MM.1S (cell line): ENCODE measurements around the gene ARMC9.

ENCODE experiments used
- DNase-seq: peaks from one replicate; pipeline ENCODE4 v3.0.0-alpha.2; 2015
- H2AFZ ChIP-seq: fragments of 300-600 bp; sonication (generic); 2 replicates; pipeline ENCODE4 v1.6.0; 2016; ENCODE audit warnings: antibody characterized with exemption, low read length
- H3F3A ChIP-seq: fragments of 300-600 bp; sonication (generic); 2 replicates; pipeline ENCODE4 v1.6.1; 2016; ENCODE audit warnings: mild to moderate bottlenecking, antibody characterized with exemption, low read length, moderate library complexity, mixed read lengths; ENCODE audit not compliant: insufficient read depth
- H3K27ac ChIP-seq: fragments of 300-600 bp; sonication (generic); 2 replicates; pipeline ENCODE4 v1.5.1; 2016; ENCODE audit warnings: mild to moderate bottlenecking, low read length
- H3K27me3 ChIP-seq: fragments of 300-600 bp; sonication (generic); replicated peaks from 2 replicates; pipeline ENCODE4 v1.6.0; 2016; ENCODE audit warnings: low read length; ENCODE audit not compliant: insufficient read depth
- H3K36me3 ChIP-seq: fragments of 300-600 bp; sonication (generic); replicated peaks from 2 replicates; pipeline ENCODE4 v1.6.1; 2016; ENCODE audit warnings: mild to moderate bottlenecking, low read length, mixed read lengths; ENCODE audit not compliant: insufficient read depth
- H3K4me1 ChIP-seq: fragments of 300-600 bp; sonication (generic); 2 replicates; pipeline ENCODE4 v1.6.1; 2016; ENCODE audit warnings: low read length, mixed read lengths
- H3K4me2 ChIP-seq: fragments of 300-600 bp; sonication (generic); 2 replicates; pipeline ENCODE4 v1.6.0; 2016; ENCODE audit warnings: low read depth, low read length
- H3K4me3 ChIP-seq: fragments of 300-600 bp; sonication (generic); 2 replicates; pipeline ENCODE4 v1.5.1; 2016; ENCODE audit warnings: low read length, mixed read lengths
- H3K79me2 ChIP-seq: fragments of 300-600 bp; sonication (generic); 2 replicates; pipeline ENCODE4 v1.6.1; 2016; ENCODE audit warnings: mixed run types, low read length, mixed read lengths
- H3K9ac ChIP-seq: fragments of 300-600 bp; sonication (generic); 2 replicates; pipeline ENCODE4 v1.6.1; 2016; ENCODE audit warnings: low read length, mixed read lengths
- H3K9me2 ChIP-seq: fragments of 300-600 bp; sonication (generic); replicated peaks from 2 replicates; pipeline ENCODE4 v1.6.1; 2016; ENCODE audit warnings: mild to moderate bottlenecking, low read length, mixed read lengths; ENCODE audit not compliant: insufficient read depth
- H3K9me3 ChIP-seq: fragments of 300-600 bp; sonication (generic); replicated peaks from 2 replicates; pipeline ENCODE4 v1.6.1; 2016; ENCODE audit warnings: mild to moderate bottlenecking, low read length, mixed read lengths; ENCODE audit not compliant: insufficient read depth
- H4K20me1 ChIP-seq: fragments of 300-600 bp; sonication (generic); 2 replicates; pipeline ENCODE4 v1.6.1; 2016; ENCODE audit warnings: mild to moderate bottlenecking, low read length, moderate library complexity, mixed read lengths; ENCODE audit not compliant: insufficient read depth
- EZH2 ChIP-seq: fragments of 300-600 bp; sonication (generic); optimal IDR thresholded peaks from 2 replicates; pipeline ENCODE3; 2017; ENCODE audit warnings: low read depth, mild to moderate bottlenecking, antibody characterized with exemption, low read length, mixed read lengths
- EZH2phosphoT487 ChIP-seq: fragments of 300-600 bp; sonication (generic); IDR thresholded peaks from 2 replicates; pipeline ENCODE4 v1.6.1; 2018; ENCODE audit warnings: antibody characterized with exemption, low read length
- TF ChIP-seq, protein P1 (sequence below): fragments of 300-600 bp; sonication (generic); IDR thresholded peaks from 2 replicates; pipeline ENCODE4 v1.5.1; 2016; ENCODE audit warnings: antibody characterized with exemption, low read length, mixed read lengths

ARMC9 gene

DNA sequence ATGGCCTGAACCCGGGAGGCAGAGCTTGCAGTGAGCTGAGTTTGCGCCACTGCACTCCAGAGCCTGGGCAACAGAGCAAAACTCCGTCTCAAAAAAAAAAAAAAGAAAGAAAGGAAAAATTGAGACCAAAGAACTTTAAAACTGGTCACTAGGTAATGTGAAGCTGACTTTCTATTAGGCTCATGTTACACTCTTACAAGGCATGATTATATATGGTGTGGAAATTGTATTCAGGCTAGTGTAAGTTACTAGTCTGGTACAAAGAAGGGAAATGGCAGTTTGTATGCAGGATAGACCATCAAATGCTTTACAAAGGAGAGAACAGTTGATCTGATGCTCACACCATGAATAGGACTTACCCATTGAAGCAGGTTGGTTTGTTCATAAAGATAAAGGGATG is 35.4 kb upstream of the ARMC9 start:
- Histone ChIP-seq H4K20me1 (no peaks in the 10 kb centered on the region), H3K27me3 (no peaks in the 10 kb centered on the region), H3K4me1 (peaks cover 26% of the 10 kb centered on the region), H3K27ac (no peak overlapping the region), H3K9me2 (no peaks in the 10 kb centered on the region), H3K9ac (no peak overlapping the region), H3K79me2 (no peaks in the 10 kb centered on the region), H2AFZ (no peak overlapping the region), H3K4me3 (no peak overlapping the region), H3F3A (peaks cover 23% of the 10 kb centered on the region), H3K4me2 (no peak overlapping the region), H3K36me3 (no peaks in the 10 kb centered on the region; the same call in 1 of the 2 replicates), H3K9me3 (no peaks in the 10 kb centered on the region)
- no peak for DNase-seq
- TF ChIP-seq EZH2phosphoT487, result no peak
- TF ChIP-seq EZH2, result no peak
- TF ChIP-seq, protein P1, sequence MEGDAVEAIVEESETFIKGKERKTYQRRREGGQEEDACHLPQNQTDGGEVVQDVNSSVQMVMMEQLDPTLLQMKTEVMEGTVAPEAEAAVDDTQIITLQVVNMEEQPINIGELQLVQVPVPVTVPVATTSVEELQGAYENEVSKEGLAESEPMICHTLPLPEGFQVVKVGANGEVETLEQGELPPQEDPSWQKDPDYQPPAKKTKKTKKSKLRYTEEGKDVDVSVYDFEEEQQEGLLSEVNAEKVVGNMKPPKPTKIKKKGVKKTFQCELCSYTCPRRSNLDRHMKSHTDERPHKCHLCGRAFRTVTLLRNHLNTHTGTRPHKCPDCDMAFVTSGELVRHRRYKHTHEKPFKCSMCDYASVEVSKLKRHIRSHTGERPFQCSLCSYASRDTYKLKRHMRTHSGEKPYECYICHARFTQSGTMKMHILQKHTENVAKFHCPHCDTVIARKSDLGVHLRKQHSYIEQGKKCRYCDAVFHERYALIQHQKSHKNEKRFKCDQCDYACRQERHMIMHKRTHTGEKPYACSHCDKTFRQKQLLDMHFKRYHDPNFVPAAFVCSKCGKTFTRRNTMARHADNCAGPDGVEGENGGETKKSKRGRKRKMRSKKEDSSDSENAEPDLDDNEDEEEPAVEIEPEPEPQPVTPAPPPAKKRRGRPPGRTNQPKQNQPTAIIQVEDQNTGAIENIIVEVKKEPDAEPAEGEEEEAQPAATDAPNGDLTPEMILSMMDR, result no peak

DNA sequence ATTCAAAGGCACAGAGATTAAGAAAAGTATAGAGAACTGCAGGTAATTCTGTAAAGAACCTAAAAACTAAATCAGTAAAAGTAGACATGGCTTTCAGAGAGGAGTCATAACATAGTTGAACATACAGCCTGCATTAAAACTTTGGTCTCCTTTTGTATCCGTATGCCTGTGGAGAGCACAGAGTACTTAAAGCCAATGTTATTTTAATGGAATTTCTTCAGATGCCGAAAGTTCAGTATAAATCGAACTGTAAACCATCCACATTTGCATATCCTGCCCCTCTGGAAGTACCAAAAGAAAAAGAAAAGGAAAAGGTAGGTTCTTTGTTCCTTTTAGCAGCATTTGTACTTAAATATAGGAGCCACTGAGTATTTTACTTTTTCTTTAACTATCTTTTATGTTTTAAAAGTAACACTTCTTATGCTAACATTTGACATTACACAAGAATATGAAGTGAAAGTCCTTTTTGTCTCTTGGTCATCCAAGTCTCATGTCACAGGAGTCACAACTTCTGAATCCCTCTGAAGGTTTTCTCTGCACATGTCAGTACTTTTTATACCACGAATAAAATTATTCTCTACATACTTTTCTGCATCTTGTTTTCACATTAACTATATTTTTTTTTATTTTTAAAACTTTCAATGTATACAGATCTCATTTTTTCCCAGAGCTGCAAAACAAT is 34.9 kb upstream of the ARMC9 start:
- TF ChIP-seq, protein P1, result no peak
- Histone ChIP-seq H3F3A (peaks cover 23% of the 10 kb centered on the region), H3K4me3 (no peak overlapping the region), H3K4me1 (peaks cover 26% of the 10 kb centered on the region), H3K27ac (no peak overlapping the region), H3K9me3 (no peaks in the 10 kb centered on the region), H3K4me2 (no peak overlapping the region), H4K20me1 (no peaks in the 10 kb centered on the region), H3K36me3 (no peaks in the 10 kb centered on the region; the same call in 1 of the 2 replicates), H3K9ac (no peak overlapping the region), H3K79me2 (no peaks in the 10 kb centered on the region), H3K27me3 (no peaks in the 10 kb centered on the region), H3K9me2 (no peaks in the 10 kb centered on the region), H2AFZ (no peak overlapping the region)
- no peak for DNase-seq

DNA sequence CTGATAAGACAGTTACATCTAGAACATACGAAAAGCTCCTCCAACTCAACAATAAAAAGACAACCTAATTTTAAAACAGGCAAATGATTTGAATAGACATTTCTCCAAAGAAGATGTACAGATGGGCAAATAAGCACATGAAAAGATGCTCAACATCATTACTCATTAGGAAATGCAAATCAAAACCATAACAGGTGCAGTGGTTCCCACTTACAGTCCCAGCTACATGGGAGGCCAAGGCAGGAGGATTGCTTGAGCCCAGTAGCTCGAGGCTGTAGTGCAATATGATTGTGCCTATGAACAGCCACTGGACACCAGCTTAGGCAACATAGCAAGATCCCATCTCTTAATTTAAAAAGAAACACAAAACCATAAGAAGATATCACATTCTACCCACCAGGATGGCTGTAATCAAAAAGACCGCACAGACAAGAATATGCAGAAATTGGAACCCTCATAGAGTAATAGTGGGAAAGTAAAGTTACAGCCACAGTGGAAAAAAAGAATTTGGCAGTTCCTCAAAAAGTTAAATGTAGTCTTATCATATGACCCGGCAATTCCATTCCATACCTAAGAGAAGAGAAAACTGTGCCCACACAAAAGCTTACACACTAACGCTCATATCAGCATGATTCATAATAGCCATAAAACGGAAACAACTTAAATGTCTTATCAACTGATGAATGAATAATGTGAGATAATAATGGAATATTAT is 30.5 kb upstream of the ARMC9 start:
- H3K9me3 ChIP-seq, result no peaks in the 10 kb centered on the region
- no peaks in the 10 kb centered on the region; the same call in 1 of the 2 replicates for H3K36me3 ChIP-seq
- H3K9ac ChIP-seq, result no peak overlapping the region
- no peaks in the 10 kb centered on the region for H3K9me2 ChIP-seq
- no peak for DNase-seq
- no peak overlapping the region for H3K4me3 ChIP-seq
- no peak overlapping the region for H2AFZ ChIP-seq
- no peak overlapping the region for H3K27ac ChIP-seq
- H3K79me2 ChIP-seq, result no peaks in the 10 kb centered on the region
- H3K4me2 ChIP-seq, result no peak overlapping the region
- no peaks in the 10 kb centered on the region for H3K27me3 ChIP-seq
- no peaks in the 10 kb centered on the region for H3F3A ChIP-seq
- TF ChIP-seq, protein P1, result no peak
- TF ChIP-seq EZH2 (no peak), EZH2phosphoT487 (no peak)
- H3K4me1 ChIP-seq, result peaks cover 2% of the 10 kb centered on the region; the same call in 1 of the 2 replicates
- no peaks in the 10 kb centered on the region for H4K20me1 ChIP-seq
